AG09319 (cell line): Measurements from ENCODE around the gene AKAP11.

ENCODE experiments used
- DNase-seq: peaks from one replicate; pipeline ENCODE4 v3.0.0-alpha.2; 2010; ENCODE audit warnings: low read depth; ENCODE audit errors: extremely low read depth
- CTCF ChIP-seq: IDR thresholded peaks from 2 replicates; pipeline ENCODE4 v1.5.1; 2011; ENCODE audit warnings: low read depth, mild to moderate bottlenecking, inconsistent platforms, low read length, moderate library complexity

The AKAP11 gene

DNA sequence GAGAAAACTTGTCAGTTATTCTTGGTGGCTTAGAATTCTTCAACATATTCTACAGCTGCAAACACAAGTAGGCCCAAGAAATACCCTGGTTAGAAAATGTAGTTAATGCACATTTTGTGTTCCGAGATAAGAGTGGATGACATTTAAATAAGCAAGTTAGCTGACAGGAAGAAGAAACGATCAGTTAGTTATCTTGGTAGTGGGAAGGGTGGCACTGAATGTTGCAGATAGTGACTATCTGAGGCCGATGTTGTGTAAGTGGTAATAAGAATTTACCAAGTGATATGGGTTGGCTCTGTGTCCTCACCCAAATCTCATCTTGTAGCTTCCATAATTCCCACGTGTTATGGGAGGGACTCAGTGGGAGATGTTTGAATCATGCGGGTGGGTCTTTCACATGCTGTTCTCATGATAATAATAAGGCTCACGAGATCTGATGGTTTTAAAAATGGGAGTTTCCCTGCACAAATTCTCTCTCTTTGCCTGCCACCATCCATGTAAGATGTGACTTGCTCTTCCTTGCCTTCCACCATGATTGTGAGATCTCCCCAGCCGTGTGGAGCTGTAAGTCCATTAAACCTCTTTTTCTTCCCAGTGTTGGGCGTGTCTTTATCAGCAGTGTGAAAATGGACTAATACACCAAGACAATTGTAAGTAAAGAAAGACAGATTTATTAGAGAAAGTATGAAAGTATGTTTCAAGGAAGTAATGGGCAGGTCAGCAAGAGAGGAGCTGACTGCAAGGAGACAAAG lies 10.9 kb upstream of the AKAP11 start:
- no peak for DNase-seq
- no peak for TF ChIP-seq CTCF

DNA sequence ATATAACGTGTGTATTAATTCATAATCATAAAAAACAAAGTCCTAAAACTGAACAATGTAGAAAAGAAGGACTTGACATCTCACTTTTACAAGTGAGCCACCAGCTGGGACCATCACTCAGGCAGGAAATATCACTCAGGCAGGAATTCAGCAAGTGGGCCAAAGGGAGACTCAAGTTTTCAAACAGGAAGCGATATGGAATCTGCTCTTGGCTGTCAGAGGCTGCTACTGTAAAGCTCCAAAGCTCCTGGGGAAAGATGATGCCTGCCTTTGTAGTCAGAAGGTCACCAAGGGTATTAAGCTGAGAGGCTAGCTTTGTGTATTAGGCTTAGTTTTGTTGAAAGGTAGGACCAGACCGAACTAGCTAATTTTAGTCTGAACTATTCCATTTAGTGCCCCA lies 5.5 kb upstream of the AKAP11 start:
- DNase-seq: no peak
- no peak for TF ChIP-seq CTCF

DNA sequence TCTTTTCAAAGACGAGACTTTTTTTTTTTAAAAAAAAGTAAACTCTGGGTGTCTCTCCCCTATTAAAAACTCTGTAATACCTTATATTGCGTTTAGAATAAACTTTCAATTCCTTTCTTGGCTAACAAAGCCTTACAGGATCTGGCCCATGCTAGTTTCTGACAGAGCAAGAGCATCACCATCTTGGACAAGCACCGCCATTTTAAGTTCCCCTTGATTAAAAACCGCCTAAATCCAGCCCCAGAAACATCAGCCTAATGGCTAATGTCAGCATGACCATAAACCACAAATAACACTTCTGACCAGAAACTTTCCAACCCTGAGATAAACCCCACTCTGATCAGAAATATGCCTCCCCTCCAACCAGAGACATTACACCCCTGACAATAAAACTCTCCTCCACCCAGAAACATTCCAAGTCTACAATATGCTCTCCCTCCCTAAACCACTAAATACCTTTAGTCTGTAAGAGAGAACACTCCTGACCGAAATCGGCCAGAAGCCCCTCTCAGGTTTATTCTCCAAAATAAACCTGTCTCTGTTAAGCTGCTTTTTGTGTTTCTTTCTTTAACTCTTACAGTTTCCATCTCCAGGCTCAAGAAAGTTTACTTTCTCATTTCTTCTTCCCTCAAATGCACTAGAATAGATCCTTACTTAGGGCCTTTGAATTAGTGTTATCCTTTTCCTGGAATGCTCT lies 1.6 kb upstream of the AKAP11 start:
- no peak for DNase-seq
- no peak for TF ChIP-seq CTCF

- no peak for DNase-seq
- TF ChIP-seq CTCF: no peak
Measured at GRCh38 chr13:42270857-42271215, 1.1 kb upstream of the AKAP11 start.

DNA sequence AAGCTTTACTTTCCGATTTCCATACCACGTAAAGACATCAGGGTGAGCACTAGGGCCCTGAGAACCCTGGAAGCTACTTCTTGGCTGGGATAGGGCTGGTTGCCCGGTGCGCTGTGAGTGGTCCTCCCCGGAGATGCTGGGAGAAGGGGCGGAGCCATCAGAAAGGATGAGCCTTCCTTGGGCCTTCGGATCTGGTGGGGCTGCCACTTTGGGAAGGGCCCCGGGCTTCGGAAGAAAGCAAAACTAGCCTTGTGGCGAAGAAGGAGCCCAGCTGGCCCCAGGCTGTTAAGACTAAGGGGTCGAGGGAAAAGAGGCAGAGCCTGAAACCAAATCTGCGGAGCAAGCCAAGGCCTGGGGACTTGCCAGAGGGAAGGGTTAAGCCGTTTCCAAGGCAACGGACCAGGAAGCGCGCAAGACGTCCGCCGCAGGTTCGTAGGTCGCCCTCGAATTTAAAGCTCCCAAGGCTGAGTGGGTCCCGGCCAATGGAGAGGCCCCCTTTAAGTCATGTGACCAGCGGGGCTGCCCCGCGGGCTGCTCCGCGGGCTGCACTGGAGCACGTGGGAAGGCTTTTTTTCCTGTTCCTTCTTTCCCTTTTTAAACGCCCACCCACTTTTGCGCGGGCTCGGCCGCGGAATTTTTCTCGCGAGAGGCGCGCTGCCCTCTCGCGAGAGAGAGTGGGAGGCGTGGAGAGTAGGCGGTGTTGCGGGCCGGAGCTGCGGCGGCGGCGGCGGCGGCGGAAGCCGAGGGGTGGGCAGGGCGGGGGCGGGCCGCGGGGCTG lies 426 bp upstream of the AKAP11 start:
- peak; percentile 97 for DNase-seq
- no peak for TF ChIP-seq CTCF

GRCh38 chr13:42272804-42273175 lies 838 bp downstream of the AKAP11 start:
- DNase-seq: no peak
- no peak for TF ChIP-seq CTCF
